Mesothelial cell of epicardium (in vitro differentiated cells): ENCODE data around the gene TMEM116. TPM values are rescaled to one million over a fixed set of nuclear protein-coding genes. Genes with fewer than 3 reads are reported as not detected.

Experiments used
- DNase-seq, 2 experiments: peaks; one replicate each; pipeline ENCODE4 v3.0.0; 2021; ENCODE audit warnings: low spot score in 2 of 2; ENCODE audit not compliant: unreplicated experiment in 2 of 2
- H3K27ac Mint-ChIP-seq: 2 replicates; pipeline ENCODE4 v1.8.0; 2021; ENCODE audit warnings: mixed read lengths
- H3K27me3 Mint-ChIP-seq: 2 replicates; pipeline ENCODE4 v1.8.0; 2021; ENCODE audit warnings: low read depth, mixed read lengths
- H3K36me3 Mint-ChIP-seq: 2 replicates; pipeline ENCODE4 v1.8.0; 2021; ENCODE audit warnings: mixed read lengths
- H3K4me1 Mint-ChIP-seq: 2 replicates; pipeline ENCODE4 v1.8.0; 2021; ENCODE audit warnings: mixed read lengths
- H3K4me3 Mint-ChIP-seq: 2 replicates; pipeline ENCODE4 v1.8.0; 2021; ENCODE audit warnings: mild to moderate bottlenecking, moderate library complexity, mixed read lengths
- H3K9me3 Mint-ChIP-seq: 2 replicates; pipeline ENCODE4 v1.8.0; 2021; ENCODE audit warnings: mixed read lengths
- CTCF ChIP-seq: fragments of 200-600 bp; sonication (generic); IDR thresholded peaks from one replicate; pipeline ENCODE4 v1.5.0; 2021; ENCODE audit warnings: antibody characterized with exemption; ENCODE audit not compliant: unreplicated experiment
- total RNA-seq: library from RNA; stranded (reverse); gene quantifications from 3 replicates; pipeline ENCODE4 v1.2.1, GENCODE V29; 2021

The TMEM116 gene
- total RNA-seq, 1 donor from 2014 or later = 12.0 TPM

GRCh38 chr12:111991946-111992345 is 21.0 kb downstream of the TMEM116 start:
- no peaks in the 10 kb centered on the region for H3K27me3 Mint-ChIP-seq

DNA sequence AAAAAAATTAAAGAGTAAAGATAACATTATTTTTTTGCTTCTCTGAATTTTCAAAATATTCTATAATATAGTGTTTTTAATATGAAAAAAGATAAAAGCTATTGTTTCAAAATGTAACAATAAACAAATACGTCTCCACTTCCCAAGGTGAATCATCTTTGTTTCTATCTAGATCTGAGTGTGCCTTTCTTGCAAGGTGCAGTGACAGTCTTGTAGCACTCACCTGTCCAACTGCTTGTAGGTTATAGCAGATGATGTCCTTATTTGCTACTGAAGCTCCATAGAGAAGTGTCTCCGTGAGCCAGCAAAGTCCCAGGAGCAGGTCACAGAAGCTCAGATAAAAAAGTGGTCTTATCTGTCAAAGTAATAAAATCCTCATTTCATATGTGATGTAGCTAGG is 21.4 kb downstream of the TMEM116 start:
- no peak overlapping the region for H3K4me3 Mint-ChIP-seq
- no peak for TF ChIP-seq CTCF
- H3K27me3 Mint-ChIP-seq = no peaks in the 10 kb centered on the region
- DNase-seq = no peak
- no peak overlapping the region for H3K27ac Mint-ChIP-seq
- H3K36me3 Mint-ChIP-seq = peaks cover 14% of the 10 kb centered on the region
- peaks cover 12% of the 10 kb centered on the region for H3K4me1 Mint-ChIP-seq
- peaks cover 6% of the 10 kb centered on the region for H3K9me3 Mint-ChIP-seq

More at GRCh38 chr12:111991946-111992345, 21.0 kb downstream of the TMEM116 start:
- peaks cover 6% of the 10 kb centered on the region for H3K9me3 Mint-ChIP-seq
- H3K4me1 Mint-ChIP-seq = peaks cover 12% of the 10 kb centered on the region
- DNase-seq = no peak
- H3K27ac Mint-ChIP-seq = no peak overlapping the region
- no peak overlapping the region for H3K4me3 Mint-ChIP-seq
- peaks cover 14% of the 10 kb centered on the region for H3K36me3 Mint-ChIP-seq
- TF ChIP-seq CTCF = no peak

DNA sequence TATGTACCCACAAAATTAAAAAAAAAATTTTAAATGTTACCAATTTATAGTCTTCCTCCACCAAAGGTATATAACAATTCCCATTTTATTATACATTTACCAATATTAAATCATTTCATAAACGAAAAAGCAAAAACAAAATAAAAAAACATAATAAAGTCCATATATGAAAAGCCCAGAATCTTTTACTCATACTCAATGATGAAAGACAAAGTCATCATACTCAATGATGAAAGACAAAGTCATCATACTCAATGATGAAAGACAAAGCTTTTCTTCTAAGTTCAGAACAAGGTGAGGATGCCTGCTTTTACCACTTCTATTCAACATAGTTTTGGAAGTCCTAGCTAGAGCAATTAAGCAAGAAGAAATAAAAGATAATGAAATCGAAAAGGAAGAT is 28.1 kb downstream of the TMEM116 start:
- Mint-ChIP-seq H3K4me3 (no peak overlapping the region), H3K27me3 (no peaks in the 10 kb centered on the region), H3K36me3 (peaks cover 15% of the 10 kb centered on the region), H3K9me3 (peaks cover 9% of the 10 kb centered on the region), H3K27ac (no peak overlapping the region), H3K4me1 (no peaks in the 10 kb centered on the region)
- TF ChIP-seq CTCF = no peak
- DNase-seq = no peak

DNA sequence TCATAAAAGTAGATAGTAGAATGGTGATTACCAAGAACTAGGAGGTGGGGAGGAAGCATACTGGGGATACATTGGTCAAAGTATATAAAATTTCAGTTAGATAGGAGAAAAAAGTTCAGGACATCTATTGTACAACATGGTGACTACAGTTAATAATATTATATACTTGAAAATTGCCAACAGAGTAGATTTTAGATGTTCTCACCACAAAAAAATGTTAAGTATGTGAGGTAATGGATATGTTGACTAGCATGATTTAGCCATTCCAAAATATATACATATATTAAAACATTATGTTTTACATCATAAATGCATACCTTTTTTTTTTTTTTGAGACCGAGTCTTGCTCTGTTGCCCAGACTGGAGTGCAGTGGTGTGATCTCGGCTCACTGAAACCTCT is 31.0 kb downstream of the TMEM116 start:
- no peak for DNase-seq
- Mint-ChIP-seq H3K36me3 (peaks cover 12% of the 10 kb centered on the region), H3K9me3 (peaks cover 3% of the 10 kb centered on the region), H3K27ac (no peak overlapping the region), H3K4me1 (no peaks in the 10 kb centered on the region), H3K4me3 (no peak overlapping the region), H3K27me3 (no peaks in the 10 kb centered on the region)
- no peak for TF ChIP-seq CTCF

GRCh38 chr12:111980598-111980997 is 32.4 kb downstream of the TMEM116 start:
- Mint-ChIP-seq H3K4me3 (no peak overlapping the region), H3K27ac (no peak overlapping the region), H3K36me3 (peaks cover 12% of the 10 kb centered on the region), H3K9me3 (peaks cover 3% of the 10 kb centered on the region), H3K27me3 (no peaks in the 10 kb centered on the region), H3K4me1 (no peaks in the 10 kb centered on the region)
- TF ChIP-seq CTCF = no peak
- no peak for DNase-seq

DNA sequence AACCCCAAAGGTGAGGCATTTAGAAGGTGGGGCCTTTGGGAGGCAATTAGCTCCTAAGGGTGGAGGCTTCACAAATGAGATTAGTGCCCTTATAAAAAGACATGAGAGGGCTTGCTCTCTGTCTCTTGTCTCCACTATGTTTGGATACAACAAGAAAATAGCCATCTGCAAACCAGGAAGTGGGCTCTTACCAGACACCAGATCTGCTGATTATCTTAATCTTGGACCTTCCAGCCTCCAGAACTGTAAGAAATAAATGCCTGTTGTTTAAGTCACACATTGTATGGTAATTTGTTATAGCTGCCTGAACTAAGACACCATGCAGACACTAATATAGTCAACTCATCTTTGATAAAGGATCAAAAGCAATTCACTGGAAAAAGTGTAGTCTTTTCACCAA is 34.4 kb downstream of the TMEM116 start:
- H3K36me3 Mint-ChIP-seq = peaks cover 12% of the 10 kb centered on the region
- no peak overlapping the region for H3K4me3 Mint-ChIP-seq
- no peak for DNase-seq
- no peaks in the 10 kb centered on the region for H3K4me1 Mint-ChIP-seq
- no peak overlapping the region for H3K27ac Mint-ChIP-seq
- H3K9me3 Mint-ChIP-seq = peaks cover 3% of the 10 kb centered on the region
- H3K27me3 Mint-ChIP-seq = no peaks in the 10 kb centered on the region
- no peak for TF ChIP-seq CTCF
